GM21825 (cell line): ENCODE measurements around the gene ADAMTS12.

Experiments used
- ATAC-seq: cut with Tn5 transposase; IDR thresholded peaks from one replicate; pipeline ENCODE4 v1.9.1; 2021; ENCODE audit warnings: mild to moderate bottlenecking, moderate library complexity; ENCODE audit not compliant: unreplicated experiment

ADAMTS12 gene

DNA sequence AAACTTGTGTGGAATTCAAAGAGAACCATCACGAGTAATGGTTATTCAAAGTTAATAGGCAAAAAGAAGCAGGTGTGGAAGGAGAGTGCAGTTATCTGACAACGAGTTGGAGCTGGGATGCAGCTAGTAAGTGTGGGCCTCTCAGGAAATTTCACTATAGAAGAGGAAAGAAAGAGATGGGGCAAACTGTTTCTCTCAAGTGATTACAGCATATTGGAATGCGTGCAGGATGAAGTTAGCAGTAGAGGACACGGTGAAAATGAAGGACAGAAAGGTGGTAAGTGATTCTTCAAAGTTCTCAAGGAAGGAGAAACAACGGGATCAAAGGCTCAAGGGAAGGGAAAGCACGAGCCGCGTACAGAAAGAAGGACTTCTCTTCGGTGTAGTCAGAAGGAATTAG, 84.0 kb downstream of the ADAMTS12 start:
- ATAC-seq, result no peak

DNA sequence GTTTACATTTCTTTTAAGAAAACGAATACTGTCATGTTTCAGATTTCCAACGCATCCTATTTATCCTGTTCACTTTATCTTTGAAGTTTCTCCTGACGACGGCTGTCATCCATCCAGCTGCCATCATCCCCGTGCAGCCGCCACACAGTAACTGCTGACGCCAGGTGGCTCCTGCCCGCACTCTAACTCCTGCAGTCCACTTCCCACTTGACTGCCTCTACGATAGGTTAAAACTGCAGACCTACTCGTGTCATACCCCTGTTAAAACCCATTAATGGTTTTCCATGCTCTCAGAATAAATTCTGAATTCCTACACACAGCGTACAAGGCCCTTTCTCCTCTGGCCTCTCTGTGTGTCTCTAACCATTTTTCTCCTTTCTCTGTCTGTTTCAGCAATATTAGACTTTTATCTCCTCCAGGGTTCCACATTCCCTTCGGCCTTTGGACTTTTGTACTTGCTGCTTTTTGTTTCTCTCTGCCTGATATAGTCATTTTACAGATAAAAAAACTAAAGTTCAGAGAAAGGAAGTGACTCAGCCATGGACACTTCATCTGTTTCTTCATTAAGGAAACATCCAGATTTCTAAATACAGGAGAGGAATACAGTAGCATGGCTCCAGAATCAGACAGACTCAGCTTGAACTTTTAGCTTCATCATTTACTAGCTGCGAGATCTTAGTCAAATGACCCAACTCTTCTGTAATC, 84.9 kb downstream of the ADAMTS12 start:
- ATAC-seq, result no peak

DNA sequence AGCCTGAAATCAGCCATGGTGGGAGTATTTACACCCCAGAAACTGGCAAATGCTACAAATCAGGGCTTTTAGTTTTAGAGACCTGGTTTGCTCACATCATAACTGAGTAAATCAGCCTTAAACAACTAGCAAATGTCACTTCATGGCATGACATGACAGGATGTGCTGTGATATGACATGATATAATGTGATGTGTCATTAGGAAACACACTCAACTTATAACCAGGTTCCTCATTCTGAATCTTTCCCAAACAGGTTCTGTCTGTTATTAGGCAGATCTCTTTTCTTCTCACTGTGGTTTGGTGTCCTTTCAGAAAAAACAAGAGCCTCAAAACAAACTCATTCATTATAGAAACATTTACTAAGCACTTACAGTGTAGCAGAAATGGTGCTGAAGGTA, 90.5 kb downstream of the ADAMTS12 start:
- ATAC-seq, result no peak

DNA sequence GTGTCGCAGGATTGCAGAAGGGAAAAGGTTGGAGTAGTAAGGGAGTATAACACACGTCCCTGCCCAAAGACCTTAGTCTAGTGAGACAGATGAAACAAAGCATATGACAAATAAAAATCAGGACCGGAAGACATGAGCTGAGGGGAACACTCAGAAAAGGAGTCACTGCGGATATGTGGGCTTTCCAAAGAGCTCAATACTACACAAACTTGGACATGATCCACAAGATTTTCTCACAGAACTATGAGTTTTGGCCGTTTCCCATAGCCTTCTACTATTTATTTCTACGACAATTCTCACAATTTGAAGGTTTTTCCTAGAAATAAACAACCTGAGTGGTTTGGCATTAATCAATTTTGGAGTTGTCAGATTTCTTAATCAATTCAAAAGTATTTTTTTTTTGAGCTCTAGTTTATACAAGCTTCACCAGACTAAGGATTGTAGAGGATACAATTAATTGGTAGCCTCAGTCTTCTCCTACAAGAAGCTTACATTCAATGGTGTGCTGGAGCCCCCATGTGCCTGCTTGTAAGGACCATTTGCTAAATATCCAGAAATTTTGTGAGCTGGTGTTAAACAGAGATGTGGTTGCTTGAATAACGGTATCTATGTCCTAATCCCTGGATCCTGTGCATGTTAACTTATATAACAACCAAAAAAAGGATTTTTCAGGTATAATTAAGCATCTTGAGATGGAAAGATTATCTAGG, 91.4 kb downstream of the ADAMTS12 start:
- ATAC-seq, result no peak

DNA sequence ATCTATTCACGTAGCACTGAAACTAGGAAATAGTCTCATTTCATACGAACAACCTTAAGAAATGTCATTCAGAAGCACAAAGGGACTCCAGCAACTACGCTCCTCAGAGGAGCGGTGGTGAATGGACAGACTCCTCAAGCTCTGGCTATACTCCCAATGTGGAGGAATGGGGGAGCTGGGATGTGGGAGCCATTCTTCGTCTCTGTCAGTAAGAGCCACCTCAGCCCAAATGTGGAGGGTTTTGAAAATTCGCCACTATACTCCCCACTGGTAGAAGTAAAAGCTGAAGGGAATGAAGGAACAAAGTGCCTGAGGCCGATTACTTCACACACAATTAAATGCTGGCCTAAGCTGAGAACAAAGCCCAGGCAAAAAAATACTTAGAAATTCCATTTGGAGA, 96.3 kb downstream of the ADAMTS12 start:
- no peak for ATAC-seq

DNA sequence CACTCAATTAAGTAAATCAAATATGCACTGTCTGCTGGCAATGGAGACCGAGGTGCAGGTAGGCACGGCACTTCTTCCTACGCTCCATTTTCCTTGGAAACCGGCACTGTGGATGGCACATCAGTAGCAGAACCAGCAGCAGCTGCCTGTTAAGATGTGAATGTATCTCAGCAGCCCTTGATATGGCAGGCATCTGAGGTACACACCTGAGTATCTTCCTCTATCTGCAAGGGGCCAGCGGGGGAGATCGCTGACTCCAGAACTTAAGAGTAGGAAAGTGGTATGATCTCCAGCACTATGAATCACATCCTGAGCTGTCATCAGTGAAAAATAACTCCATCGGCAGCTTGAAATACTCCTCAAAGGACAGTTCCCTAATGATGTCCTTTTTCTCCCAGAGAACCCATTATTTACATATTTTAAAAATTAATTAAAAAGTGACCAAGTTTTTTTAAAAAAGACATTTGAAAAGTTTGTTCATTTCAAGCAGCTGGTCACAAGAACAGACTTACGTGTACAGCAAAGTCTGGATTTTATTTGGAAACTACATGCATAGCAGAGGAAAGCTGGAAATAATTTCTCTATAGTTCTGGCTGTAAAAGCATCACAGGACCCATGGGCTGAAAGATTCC, 97.1 kb downstream of the ADAMTS12 start:
- ATAC-seq, result no peak

DNA sequence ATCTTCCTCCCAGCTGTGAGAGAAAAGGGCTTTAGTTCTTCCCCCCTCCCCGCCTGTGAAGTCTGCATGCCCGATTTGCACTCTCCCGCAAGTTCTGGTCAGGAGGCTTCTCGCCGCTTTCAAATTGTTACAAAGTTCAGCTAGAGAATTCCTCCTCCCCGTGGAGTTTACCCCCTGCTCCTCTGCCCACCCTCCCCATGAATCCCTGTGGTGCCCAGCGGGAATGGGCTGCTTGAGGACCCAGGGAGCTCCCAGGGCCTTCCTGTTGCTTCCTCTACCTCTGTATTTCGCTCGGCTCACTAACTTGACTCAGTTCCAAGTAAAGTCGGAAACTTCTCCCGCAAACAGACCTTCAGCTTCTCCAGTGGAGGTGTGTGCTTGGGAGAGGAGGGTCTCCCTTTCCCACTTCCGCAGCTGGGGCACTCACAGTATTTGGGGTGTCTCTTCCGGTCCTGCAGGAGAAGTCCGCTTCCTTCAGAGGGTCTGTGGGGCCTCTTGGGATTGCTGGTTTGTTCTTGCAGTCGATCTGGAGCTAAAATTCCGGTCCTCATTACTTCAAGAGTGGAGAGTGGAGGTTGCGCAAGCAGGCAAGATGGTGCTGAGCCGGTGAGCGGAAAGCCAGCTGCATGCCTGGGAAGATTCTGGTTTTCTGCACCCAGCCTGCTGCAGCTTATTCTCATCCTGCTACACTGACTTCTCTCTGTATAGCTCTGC, 97.8 kb downstream of the ADAMTS12 start:
- ATAC-seq, result no peak

DNA sequence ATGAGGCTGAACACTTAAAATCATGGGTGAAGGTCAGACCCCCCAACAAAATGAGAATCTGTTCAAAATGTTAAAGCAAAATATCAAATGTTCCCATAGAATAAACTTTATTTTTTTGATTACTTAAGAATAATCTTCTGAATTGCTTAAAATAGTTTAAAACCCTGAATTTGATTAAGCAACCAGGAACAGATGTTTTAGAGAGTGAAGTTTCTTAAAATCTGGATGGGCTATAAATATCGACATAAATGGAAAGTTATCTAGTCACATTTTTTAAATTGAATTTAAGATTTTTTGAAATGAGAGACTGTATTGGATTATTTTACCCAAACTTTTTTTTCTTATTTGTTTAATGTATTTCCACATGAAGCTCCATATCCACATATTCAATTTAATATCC, 98.5 kb downstream of the ADAMTS12 start:
- no peak for ATAC-seq

DNA sequence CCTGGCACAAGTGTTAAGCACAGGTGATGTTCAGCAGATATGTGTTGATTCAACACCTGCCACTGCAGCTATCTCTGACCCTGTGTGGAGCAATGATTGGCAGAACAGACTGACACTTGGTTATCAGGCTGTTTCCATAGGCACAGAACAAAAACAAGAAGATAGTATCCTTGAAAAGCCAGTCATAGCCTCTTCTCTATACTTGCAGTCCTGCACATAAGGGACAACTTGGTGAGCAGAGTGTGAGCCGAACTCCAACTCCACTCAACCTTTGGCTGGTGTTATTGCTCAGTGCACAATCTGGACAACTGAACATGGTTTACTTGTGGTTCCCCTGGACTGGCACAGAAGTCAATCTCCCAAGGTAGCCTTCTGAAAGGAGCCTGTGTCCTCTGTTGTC, 99.2 kb downstream of the ADAMTS12 start:
- no peak for ATAC-seq

DNA sequence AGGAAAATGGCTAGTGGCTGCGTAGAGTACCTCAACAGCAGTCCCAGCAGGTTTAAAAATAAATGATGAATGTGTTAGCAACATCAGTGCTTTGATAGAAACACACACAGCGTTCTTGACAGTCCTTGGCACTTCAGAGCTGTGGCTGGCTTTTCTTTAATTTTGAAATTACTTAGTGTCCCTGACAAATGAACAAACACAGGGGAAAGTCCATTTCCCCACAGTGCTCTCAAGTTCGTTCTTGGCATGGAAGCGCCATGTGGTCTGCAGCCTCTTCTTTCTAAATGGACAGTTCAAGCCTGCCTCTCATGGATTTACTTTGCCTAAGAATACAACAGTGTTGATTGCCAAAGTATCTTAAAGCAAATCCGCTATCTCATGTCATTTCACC, 102.2 kb downstream of the ADAMTS12 start:
- no peak for ATAC-seq

DNA sequence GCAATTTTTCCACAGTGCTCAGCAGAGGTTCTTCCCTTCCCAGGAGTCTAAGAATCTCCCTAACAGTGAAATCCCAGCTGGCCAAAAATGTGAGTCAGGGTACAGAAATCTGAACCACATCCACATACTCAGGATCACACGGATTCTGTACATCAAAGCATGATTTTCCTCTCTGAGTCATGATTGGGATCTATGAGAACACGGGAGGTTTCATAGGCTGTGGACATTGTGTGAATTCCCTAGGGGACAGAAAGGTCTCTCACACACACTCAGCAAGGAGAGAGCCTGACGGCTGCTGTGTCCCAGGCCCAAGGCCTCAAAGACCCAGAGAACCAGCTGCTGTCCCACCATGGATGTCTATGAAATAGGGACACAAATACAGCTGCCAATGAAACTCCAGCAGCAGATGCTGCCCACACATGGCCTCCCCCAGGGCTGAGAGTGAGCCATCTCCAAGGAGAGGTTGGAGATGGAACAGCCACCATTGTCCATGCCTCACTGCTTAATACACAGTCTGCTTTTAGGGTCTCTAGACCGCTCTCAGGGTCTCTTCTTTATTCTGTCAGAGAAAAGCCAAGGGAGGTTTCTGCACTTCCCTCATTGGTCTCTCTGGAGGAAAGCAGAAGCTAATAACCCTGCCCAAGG, 102.7 kb downstream of the ADAMTS12 start:
- no peak for ATAC-seq

DNA sequence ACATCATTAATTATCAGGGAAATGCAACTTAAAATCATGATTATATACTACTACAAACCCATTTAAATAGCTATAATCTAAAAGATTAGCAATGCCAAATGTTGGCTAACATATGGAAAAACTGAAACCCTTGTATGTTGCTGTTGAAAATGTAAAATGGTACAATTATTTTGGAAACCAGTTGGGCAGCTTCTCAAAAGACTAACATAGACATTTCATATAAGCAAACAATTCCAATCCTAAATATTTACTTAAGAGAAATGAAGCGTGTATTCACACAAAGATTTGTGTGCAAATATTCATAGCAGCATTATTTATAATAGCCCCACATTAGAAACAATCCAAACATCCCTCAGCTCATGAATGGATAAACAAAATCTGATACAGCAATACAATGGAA, 106.2 kb downstream of the ADAMTS12 start:
- no peak for ATAC-seq

DNA sequence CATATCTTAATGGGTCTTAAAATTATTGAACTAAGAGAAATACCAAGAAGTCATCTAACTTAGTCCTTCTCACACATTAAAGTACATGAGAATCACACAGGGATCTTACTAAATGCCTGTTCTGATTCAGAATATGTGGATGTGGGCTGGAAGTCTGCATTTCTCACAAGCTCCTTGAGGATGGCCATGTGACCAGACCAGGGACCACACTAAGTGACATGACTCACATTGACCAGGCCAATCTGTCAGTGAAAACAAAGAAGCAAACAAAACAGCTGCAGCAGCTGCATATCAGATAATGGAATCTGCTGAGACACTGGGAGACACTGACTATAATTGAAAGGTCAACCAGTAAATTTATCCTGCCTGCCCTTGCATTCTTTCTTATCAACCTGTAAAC, 110.5 kb downstream of the ADAMTS12 start:
- no peak for ATAC-seq

DNA sequence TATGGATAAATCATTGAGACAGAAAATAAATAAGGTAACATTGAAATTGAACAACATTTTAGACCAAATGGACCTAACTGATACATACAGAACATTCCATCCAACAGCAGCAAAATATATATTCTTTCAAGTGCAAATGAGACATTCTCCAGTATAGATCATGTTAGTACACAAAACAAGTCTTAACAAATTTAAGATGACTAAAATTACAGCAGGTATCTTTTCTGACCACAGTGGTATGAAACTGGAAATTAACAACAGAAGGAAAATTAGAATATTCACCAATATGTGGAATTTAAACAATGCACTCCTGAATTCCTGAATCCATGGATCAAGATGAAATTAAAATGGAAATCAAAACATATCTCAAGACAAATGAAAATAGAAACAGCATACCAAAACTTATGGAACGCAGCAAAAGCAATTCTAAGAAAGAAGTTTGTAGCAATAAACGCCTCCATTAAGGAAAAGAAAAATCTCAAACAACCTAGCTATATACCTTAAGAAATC, 115.6 kb downstream of the ADAMTS12 start:
- no peak for ATAC-seq

DNA sequence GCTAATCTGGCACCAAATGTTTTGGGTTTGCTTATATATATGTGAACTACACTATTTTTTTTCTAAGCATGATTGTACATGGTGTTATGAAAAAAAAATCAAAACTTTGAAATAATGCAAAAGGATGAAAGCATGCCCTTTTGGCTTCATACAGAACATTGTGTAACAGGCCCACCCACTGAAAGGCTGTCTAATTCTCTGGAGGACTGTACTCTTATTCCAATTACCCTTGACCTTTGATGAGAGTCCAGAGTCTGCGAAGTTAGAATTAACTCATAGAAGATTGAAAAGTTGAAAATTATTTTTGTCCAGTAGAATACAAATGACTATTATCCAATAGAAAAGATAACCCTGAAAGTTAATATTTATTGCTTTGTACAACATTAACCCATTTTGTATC, 117.4 kb downstream of the ADAMTS12 start:
- ATAC-seq, result no peak

DNA sequence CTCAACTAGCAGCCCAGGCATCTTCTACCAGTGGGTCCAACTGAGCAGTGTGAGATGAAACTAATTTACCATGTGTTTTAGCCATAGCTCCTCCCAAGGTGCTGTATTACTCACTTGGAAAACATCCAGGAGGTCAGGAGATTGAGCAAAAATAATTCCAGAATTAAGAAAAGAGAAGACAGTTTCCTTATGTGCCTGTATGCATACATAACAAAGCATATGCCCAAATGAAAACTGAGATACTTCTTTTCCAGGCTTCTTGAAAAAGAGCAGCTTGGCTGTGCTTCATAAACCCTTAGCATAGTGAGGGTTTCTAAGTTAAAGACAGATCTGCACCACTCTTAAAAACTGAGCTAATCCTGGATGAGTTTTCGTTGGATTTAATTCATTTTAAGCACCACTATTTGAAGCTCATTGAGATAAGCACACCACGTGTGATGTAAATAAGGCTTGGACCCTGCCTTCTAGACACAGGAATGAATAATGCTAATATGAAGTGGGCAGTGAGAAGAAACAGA, 119.4 kb downstream of the ADAMTS12 start:
- no peak for ATAC-seq

DNA sequence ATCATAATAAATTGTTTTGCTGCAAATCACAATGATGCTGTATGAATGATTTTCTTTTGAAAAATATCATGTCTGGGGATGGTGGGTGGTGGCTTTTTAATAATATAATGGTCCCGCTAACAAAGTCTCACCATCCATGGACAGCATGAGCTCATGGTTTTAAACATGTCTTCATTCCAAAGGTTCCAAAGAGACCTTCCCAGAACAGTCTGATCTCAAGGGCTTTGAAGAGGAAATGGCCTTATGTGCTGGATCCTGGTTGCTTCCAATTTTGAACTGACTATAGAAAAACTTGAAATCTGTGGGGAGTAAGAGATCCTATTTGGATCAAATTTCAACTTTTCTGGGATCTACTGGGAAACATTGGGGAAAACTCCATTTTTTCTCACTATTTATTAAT, 121.8 kb downstream of the ADAMTS12 start:
- ATAC-seq, result no peak

DNA sequence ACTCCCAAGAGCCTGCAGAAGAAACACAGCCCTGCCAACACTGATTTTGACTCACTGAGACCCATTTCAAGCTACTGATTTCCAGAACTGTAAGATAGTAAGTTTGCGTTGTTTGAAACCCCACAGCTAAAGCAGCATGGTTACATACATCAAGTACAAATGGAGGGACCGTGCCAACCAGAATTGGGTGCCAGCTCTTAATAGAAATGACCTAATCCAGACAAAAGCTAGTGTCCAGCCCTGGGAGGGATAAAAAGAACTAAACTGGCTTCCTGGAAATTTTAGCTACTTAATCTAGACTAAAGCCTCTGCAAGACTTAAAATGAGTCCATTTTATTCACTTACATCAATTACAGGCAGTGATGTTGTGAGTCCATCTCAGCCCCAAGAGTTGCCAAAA, 122.6 kb downstream of the ADAMTS12 start:
- ATAC-seq, result no peak

DNA sequence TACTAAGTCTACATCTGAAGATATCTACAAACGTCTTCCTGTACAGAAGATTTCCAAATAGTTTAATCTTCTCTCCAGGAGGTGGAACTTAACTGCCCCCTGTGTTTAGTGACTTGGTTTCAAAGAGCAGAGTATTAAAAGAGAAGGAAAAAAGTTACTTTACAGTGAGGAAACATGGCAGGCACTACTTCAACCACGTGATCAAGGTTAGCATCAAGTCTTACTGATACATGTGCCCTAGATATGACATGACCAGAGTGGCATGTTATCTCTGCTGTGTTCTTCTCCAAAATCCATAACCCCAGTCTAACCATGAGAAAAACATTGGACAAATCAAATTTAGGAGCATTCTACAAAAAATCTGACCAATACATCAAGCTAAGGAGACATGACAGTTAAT, 125.8 kb downstream of the ADAMTS12 start:
- no peak for ATAC-seq

DNA sequence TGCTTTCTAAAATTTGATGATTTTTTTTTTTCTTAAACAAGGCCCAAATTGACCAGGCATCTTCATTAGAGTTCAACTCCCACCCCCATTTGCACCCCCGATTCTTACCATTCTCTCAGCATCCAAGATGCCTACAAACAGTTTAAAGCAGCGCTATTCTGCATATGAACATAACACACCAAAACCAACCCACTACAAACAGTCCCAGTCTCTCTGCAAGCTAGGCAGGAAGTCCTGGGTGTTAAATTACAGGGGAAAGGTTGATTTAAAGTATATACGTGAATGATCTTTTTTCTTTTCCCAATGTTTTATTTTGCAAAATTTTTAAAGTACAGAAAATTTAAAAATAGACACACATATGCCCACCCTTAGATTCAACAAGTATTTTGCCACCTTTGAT, 127.0 kb downstream of the ADAMTS12 start:
- ATAC-seq, result no peak

DNA sequence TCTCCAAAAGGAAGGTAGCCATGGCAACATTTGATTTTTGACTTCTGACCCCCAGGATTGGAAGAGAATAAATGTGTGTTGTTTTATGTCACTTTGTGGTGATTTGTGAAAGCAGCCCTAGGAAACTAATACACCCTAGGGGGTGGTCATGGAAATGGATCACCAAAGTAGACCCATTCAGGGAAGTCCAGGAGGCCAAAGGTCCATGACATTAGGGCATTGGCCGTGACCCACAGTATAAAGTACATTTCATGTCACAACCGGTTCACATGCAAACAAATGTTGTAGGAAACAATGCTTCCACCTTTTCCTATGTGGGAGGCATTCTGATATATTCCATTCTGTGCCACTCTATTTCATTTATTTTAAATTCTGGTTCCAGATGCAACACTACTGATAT, 128.4 kb downstream of the ADAMTS12 start:
- ATAC-seq, result no peak
